ENCODE measurements around the gene VEGFC. TPM values are rescaled to one million over a fixed set of nuclear protein-coding genes. Genes with fewer than 3 reads are reported as not detected.

Gene VEGFC
- polyA plus RNA-seq, 1 of the 3 experiments (the other 2 are of a cell fraction): 81.9 TPM

GRCh38 chr4:176758323-176758722 lies 34.4 kb downstream of the VEGFC start:
- Histone ChIP-seq H3K9me3 (no peaks in the 10 kb centered on the region), H4K20me1 (ENCODE audit: insufficient read depth) (peaks cover 96% of the 10 kb centered on the region), H3K36me3 (replicated peaks in 1 of 2; ENCODE audit: control insufficient read depth in 1 of 2, insufficient read depth in 2 of 2, low read length in 1 of 2) (peaks cover 0 to 27% of the 10 kb centered on the region in 2 experiments), H3K9me2 (no peaks in the 10 kb centered on the region), H3K4me1 (ENCODE audit: control insufficient read depth in 1 of 2, insufficient read depth in 2 of 2, low read depth in 1 of 2, low read length in 1 of 2) (peaks cover 0 to 26% of the 10 kb centered on the region in 2 experiments), H3K4me3 (ENCODE audit: low read depth in 2 of 2, low read length in 1 of 2) (no peak overlapping the region), H3K4me2 (peak overlapping the region; percentile 20), H3F3A (replicated peaks; ENCODE audit: insufficient read depth) (peaks cover 60% of the 10 kb centered on the region), H3K9ac (no peak overlapping the region), H3K27me3 (ENCODE audit: insufficient read depth) (no peaks in the 10 kb centered on the region), H3K79me2 (ENCODE audit: insufficient read depth) (peaks cover 100% of the 10 kb centered on the region), H3K27ac (ENCODE audit: low read depth in 2 of 2, low read length in 1 of 2) (peak overlapping the region in 1 of 2 experiments; percentile 82; a peak in 3 of 4 replicates), H2AFZ (ENCODE audit: low read depth) (no peak overlapping the region)
- CTCF ChIA-PET: no interaction called here
- no peak for DNase-seq
- 20% methylated on average over 4 of the region's 4 CpGs for WGBS (ENCODE audit: low lambda C conversion rate)
- POLR2A ChIA-PET: no interaction called here
- TF ChIP-seq TAF1 (IDR thresholded peaks at IDR 0.05; ENCODE audit: borderline replicate concordance, low read depth, low read length) (no peak), GABPA (IDR thresholded peaks at IDR 0.05; ENCODE audit: low read depth) (no peak), JUND (IDR thresholded peaks at IDR 0.05) (no peak), FOXM1 (IDR thresholded peaks at IDR 0.05; ENCODE audit: low read depth) (no peak), SIN3A (IDR thresholded peaks at IDR 0.05; ENCODE audit: borderline replicate concordance, low read depth, low read length) (no peak), TCF12 (IDR thresholded peaks at IDR 0.05) (no peak), YY1 (IDR thresholded peaks at IDR 0.05; ENCODE audit: low read depth) (no peak), USF1 (IDR thresholded peaks at IDR 0.05; ENCODE audit: borderline replicate concordance, low read depth) (no peak), RXRA (IDR thresholded peaks at IDR 0.05; ENCODE audit: borderline replicate concordance, low read depth) (no peak), IRF3 (IDR thresholded peaks at IDR 0.05; ENCODE audit: low read depth, low read length) (no peak), RAD21 (IDR thresholded peaks at IDR 0.05; ENCODE audit: low read length) (no peak), SMC3 (IDR thresholded peaks at IDR 0.05; ENCODE audit: low read depth, low read length) (no peak), FOXJ3 (CRISPR knock-in tag; IDR thresholded peaks at IDR 0.05) (no peak), NRF1 (IDR thresholded peaks at IDR 0.05; ENCODE audit: low read depth, low read length) (no peak), CTCF (IDR thresholded peaks at IDR 0.05) (no peak), NFIC (IDR thresholded peaks at IDR 0.05; ENCODE audit: borderline replicate concordance) (no peak), ELF1 (IDR thresholded peaks at IDR 0.05) (no peak), EZH2phosphoT487 (IDR thresholded peaks at IDR 0.05; ENCODE audit: borderline replicate concordance, low read depth) (no peak)

Data from SK-N-SH (cell line).